PC-3 (cell line): Measurements from ENCODE around the gene ERICH3. TPM values are rescaled to one million over a fixed set of nuclear protein-coding genes. Genes with fewer than 3 reads are reported as not detected.

Experiments used
- ATAC-seq: fragments of 200-7000 bp; cut with Tn5 transposase; 2 replicates; pipeline ENCODE4 v1.9.1; 2020; ENCODE audit warnings: mild to moderate bottlenecking, moderate library complexity
- BruUV-seq: library from RNA; stranded (reverse); fragments of 400-500 nt; replicated peaks from 2 replicates; lab custom pipeline; 2021; lab: Mats Ljungman, UMichigan
- CTCF ChIA-PET: fragments of 300-600 bp; sonication (Branson Sonifier 250); formaldehyde crosslinking; loops from one replicate; lab custom pipeline; 2022; ENCODE audit warnings: antibody characterized with exemption; lab: Charles Lee
- POLR2A ChIA-PET: fragments of 300-600 bp; sonication (Branson Sonifier 250); formaldehyde crosslinking; loops from one replicate; lab custom pipeline; 2022; ENCODE audit warnings: antibody characterized with exemption; ENCODE audit not compliant: unreplicated experiment; lab: Charles Lee
- DNase-seq: peaks from one replicate; pipeline ENCODE4 v3.0.0-alpha.2; 2015
- H2AFZ ChIP-seq: fragments of 300-600 bp; sonication (generic); 2 replicates; pipeline ENCODE4 v1.6.0; 2016; ENCODE audit warnings: antibody characterized with exemption, low read length
- H3F3A ChIP-seq: fragments of 300-600 bp; sonication (generic); one replicate; pipeline ENCODE4 v1.6.0; 2017; ENCODE audit warnings: antibody characterized with exemption, low read length, control low read depth, mild to moderate bottlenecking; ENCODE audit not compliant: unreplicated experiment
- H3K27ac ChIP-seq: fragments of 300-600 bp; sonication (generic); 2 replicates; pipeline ENCODE4 v1.5.1; 2016; ENCODE audit warnings: mild to moderate bottlenecking, low read length
- H3K27me3 ChIP-seq: fragments of 300-600 bp; sonication (generic); 2 replicates; pipeline ENCODE4 v1.6.1; 2016; ENCODE audit warnings: low read length, mixed read lengths
- H3K36me3 ChIP-seq: fragments of 300-600 bp; sonication (generic); 2 replicates; pipeline ENCODE4 v1.6.1; 2016; ENCODE audit warnings: low read depth, mixed run types, low read length, mixed read lengths
- H3K4me1 ChIP-seq: fragments of 300-600 bp; sonication (generic); 2 replicates; pipeline ENCODE4 v1.5.1; 2016; ENCODE audit warnings: low read length; ENCODE audit not compliant: insufficient read depth
- H3K4me2 ChIP-seq: fragments of 300-600 bp; sonication (generic); 2 replicates; pipeline ENCODE4 v1.6.0; 2016; ENCODE audit warnings: low read length
- H3K4me3 ChIP-seq: fragments of 300-600 bp; sonication (generic); 2 replicates; pipeline ENCODE4 v1.5.1; 2016; ENCODE audit warnings: mild to moderate bottlenecking, low read length, mixed read lengths
- H3K79me2 ChIP-seq: fragments of 300-600 bp; sonication (generic); 2 replicates; pipeline ENCODE4 v1.6.1; 2017; ENCODE audit warnings: low read length, mixed read lengths
- H3K9ac ChIP-seq: fragments of 300-600 bp; sonication (generic); 2 replicates; pipeline ENCODE4 v1.6.0; 2016; ENCODE audit warnings: mild to moderate bottlenecking, low read length
- H3K9me2 ChIP-seq: fragments of 300-600 bp; sonication (generic); replicated peaks from 2 replicates; pipeline ENCODE4 v1.6.1; 2016; ENCODE audit warnings: mixed run types, low read length, mixed read lengths
- H3K9me3 ChIP-seq: fragments of 300-600 bp; sonication (generic); 2 replicates; pipeline ENCODE4 v1.6.1; 2016; ENCODE audit warnings: low read length, mixed read lengths
- H4K20me1 ChIP-seq: fragments of 300-600 bp; sonication (generic); 2 replicates; pipeline ENCODE4 v1.6.1; 2016; ENCODE audit warnings: low read length, mixed read lengths
- EZH2 ChIP-seq: fragments of 300-600 bp; sonication (generic); IDR thresholded peaks from one replicate; pipeline ENCODE4 v1.6.1; 2017; ENCODE audit warnings: antibody characterized with exemption, mild to moderate bottlenecking, low read length; ENCODE audit not compliant: unreplicated experiment
- EZH2phosphoT487 ChIP-seq: fragments of 300-600 bp; sonication (generic); IDR thresholded peaks from 2 replicates; pipeline ENCODE4 v1.6.1; 2018; ENCODE audit warnings: mild to moderate bottlenecking, antibody characterized with exemption, low read length, borderline replicate concordance
- intact Hi-C: fragments of 100-400 bp; cut with micrococcal nuclease; formaldehyde crosslinking; loops from 2 replicates; pipeline ENCODE4 v1.9.0; 2023
- total RNA-seq: library from RNA; depleted of rRNA; stranded (reverse); fragments of >200 nt; gene quantifications from 2 replicates; pipeline ENCODE4 v1.2.3, GENCODE V29; 2014
- TF ChIP-seq, protein P1 (sequence below): fragments of 300-600 bp; sonication (generic); conservative IDR thresholded peaks from 2 replicates; pipeline ENCODE4 v1.5.1; 2017; ENCODE audit warnings: antibody characterized with exemption, low read depth, mild to moderate bottlenecking, low read length

The ERICH3 gene
- total RNA-seq, 1 experiment from 2014 or later = not detected

DNA sequence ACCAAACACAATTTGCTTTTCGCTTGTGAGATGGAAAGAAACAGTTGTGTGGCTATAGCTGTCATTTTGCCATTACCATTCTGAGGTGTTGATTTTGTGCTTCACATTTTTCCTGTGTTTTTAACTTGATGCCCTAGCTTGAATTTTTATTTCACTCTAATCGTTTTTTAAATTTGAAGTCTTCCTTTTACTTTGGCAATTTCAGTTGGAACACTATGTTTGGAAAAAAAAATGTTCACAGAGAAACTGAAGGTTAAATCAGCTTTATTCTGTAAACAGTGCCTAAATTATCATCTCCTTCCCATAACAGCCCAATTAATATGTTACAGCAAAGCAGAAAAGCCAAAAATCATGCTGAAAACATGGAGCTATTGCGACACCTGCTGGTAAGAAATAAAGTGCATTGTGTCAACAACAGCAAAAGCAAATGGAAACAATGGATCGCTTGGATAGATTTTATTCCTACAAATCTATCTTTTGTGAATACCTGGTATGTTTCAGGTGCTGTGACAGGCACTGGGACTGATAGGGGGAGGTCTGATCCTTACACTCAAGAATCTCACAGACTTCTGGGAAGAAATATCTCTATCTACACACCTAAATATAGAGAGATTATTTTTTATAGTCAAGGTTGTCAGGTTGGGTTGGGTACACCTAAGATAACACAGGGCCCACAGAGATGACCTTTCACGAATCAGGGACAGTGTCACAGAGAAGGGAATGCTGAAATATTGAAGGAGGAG, 16.2 kb upstream of the ERICH3 start:
- Histone ChIP-seq H3K9ac (no peak overlapping the region), H2AFZ (peak overlapping the region; percentile 69), H3K27ac (0 out of 2 replicates have a peak overlapping the region, but pooled peaks have one; percentile 12), H4K20me1 (no peaks in the 10 kb centered on the region), H3K27me3 (no peaks in the 10 kb centered on the region), H3K79me2 (no peaks in the 10 kb centered on the region), H3K9me3 (no peaks in the 10 kb centered on the region), H3K4me2 (peak overlapping the region; percentile 61), H3K36me3 (no peaks in the 10 kb centered on the region), H3K4me3 (no peak overlapping the region), H3K4me1 (peaks cover 37% of the 10 kb centered on the region), H3F3A (no peaks in the 10 kb centered on the region), H3K9me2 (no peaks in the 10 kb centered on the region)
- POLR2A ChIA-PET = interaction anchor here (0.6 kb wide), 1 partner anchor 187 kb away, joined by 3 read pairs; no protein-coding TSS in a partner anchor
- intact Hi-C loops = loop anchor here (2.0 to 5.0 kb wide), 4 partner anchors 185 to 847 kb away; partner anchors contain the start of genes FPGT and LRRIQ3
- CTCF ChIA-PET = interaction anchor here (0.5 to 0.7 kb wide), 5 partner anchors 96 to 1233 kb away, joined by 3 to 4 read pairs (median 3); no protein-coding TSS in a partner anchor
- DNase-seq = peak; percentile 87
- BruUV-seq = no TSS peak
- peak; percentile 23; the same call in 1 of the 2 replicates for ATAC-seq
- TF ChIP-seq, protein P1, sequence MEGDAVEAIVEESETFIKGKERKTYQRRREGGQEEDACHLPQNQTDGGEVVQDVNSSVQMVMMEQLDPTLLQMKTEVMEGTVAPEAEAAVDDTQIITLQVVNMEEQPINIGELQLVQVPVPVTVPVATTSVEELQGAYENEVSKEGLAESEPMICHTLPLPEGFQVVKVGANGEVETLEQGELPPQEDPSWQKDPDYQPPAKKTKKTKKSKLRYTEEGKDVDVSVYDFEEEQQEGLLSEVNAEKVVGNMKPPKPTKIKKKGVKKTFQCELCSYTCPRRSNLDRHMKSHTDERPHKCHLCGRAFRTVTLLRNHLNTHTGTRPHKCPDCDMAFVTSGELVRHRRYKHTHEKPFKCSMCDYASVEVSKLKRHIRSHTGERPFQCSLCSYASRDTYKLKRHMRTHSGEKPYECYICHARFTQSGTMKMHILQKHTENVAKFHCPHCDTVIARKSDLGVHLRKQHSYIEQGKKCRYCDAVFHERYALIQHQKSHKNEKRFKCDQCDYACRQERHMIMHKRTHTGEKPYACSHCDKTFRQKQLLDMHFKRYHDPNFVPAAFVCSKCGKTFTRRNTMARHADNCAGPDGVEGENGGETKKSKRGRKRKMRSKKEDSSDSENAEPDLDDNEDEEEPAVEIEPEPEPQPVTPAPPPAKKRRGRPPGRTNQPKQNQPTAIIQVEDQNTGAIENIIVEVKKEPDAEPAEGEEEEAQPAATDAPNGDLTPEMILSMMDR = peak; percentile 95
- TF ChIP-seq EZH2phosphoT487 = no peak

DNA sequence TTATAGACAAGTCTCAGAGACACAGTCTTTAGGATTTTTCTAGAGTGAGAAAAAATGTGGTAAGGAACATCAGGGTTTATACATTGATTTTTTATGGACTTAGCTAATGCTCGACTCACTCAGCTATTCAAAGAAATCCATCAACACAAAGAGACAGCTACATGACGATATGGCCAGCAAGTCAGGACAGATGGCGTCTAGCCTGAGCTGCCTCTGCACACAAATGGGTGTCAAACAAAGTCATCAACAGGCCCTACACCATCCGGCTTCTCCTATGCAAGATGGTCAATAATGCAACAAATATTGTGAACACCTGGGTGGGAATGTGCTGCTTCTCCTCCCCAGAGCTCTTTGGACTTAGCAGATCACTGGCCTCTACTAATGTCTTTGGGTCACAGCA, 13.3 kb upstream of the ERICH3 start:
- no peaks in the 10 kb centered on the region for H3K36me3 ChIP-seq
- no peaks in the 10 kb centered on the region for H4K20me1 ChIP-seq
- TF ChIP-seq EZH2 (no peak), EZH2phosphoT487 (no peak)
- TF ChIP-seq, protein P1 = no peak
- no peak overlapping the region for H3K4me2 ChIP-seq
- DNase-seq = no peak
- intact Hi-C loops = no loop called here
- no peak overlapping the region for H3K4me3 ChIP-seq
- no peaks in the 10 kb centered on the region for H3K27me3 ChIP-seq
- POLR2A ChIA-PET = no interaction called here
- no peaks in the 10 kb centered on the region for H3F3A ChIP-seq
- peaks cover 16% of the 10 kb centered on the region for H3K4me1 ChIP-seq
- H3K27ac ChIP-seq = no peak overlapping the region
- no TSS peak for BruUV-seq
- no peak overlapping the region for H2AFZ ChIP-seq
- no peak for ATAC-seq
- no peak overlapping the region for H3K9ac ChIP-seq
- CTCF ChIA-PET = no interaction called here
- H3K9me3 ChIP-seq = no peaks in the 10 kb centered on the region
- no peaks in the 10 kb centered on the region for H3K9me2 ChIP-seq
- no peaks in the 10 kb centered on the region for H3K79me2 ChIP-seq

DNA sequence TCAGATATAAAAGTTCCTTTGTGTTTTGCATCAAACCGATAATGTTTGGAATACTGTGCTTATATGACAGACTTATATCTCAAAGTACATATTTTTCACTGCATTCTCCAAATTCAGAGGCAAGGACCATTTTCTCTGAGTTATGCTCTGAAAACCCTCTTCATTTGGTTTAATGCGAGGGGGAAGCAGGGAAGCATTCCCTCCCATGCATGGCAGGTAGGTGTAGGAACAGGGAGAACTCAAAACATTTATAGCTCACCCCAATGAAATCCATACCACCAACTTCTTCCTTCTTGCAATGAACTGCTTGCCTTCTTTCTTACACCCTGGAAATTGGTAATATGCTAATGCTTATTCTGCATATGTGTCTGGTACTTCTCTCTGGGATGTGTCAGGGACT, 10.7 kb upstream of the ERICH3 start:
- Histone ChIP-seq H2AFZ (no peak overlapping the region), H3K36me3 (no peaks in the 10 kb centered on the region), H3K79me2 (no peaks in the 10 kb centered on the region), H4K20me1 (no peaks in the 10 kb centered on the region), H3K4me2 (no peak overlapping the region), H3K9me2 (no peaks in the 10 kb centered on the region), H3K9me3 (no peaks in the 10 kb centered on the region), H3K9ac (no peak overlapping the region), H3K27ac (no peak overlapping the region), H3K4me3 (no peak overlapping the region), H3K4me1 (no peaks in the 10 kb centered on the region), H3F3A (no peaks in the 10 kb centered on the region), H3K27me3 (no peaks in the 10 kb centered on the region)
- DNase-seq (no peak), ATAC-seq (no peak)
- CTCF ChIA-PET = no interaction called here
- no TSS peak for BruUV-seq
- intact Hi-C loops = no loop called here
- TF ChIP-seq EZH2phosphoT487 (no peak), EZH2 (no peak)
- TF ChIP-seq, protein P1 = no peak
- POLR2A ChIA-PET = no interaction called here
